Measurements from ENCODE around the gene NDOR1.

NDOR1 gene

DNA sequence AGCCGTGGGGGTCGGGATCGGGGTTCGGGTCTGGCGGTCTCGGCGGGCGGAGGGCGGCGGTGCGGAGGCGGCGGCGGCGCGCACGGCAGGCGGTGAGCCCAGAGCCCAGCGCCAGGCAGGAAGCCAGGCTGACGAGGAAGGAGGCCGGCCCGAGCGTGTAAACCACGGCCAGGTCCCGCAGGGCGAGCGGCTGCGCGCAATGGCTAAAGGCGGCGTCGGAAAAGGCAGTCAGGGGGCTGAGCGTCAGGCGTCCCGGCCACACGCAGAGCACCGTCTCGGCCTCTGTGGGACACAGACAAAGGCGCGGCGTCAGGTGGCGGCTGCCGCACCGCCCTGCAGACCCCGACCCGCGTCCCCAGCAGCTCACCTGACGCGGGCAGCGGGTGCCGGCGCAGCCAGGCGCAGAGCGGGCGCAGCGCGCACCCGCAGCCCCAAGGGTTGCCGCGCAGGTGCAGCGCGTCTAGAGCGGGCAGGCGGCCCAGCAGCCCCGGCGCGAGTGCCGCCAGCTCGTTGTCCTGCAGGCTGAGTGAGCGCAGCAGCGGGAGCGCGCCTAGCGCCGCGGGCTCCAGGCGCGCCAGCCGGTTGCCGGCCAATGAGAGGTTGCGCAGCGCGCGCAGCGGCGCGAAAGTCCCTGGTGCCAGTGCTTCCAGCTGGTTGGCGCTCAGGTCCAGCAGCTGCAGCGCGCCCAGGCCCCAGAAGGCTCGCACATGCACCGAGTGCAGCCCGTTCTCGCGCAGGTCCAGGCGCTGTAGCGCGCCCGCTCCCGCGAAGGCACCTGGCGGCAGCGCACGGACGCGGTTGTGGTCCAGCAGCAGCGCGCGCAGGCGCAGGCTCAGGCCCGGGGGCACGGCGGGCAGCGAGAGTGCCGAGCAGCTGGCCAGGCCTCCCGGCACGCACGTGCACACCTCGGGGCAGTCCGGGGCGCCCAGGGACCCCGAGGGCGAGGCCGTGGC, 36.3 kb upstream of the NDOR1 start:
- peak overlapping the region; percentile 40 for H3K4me3 ChIP-seq (replicated peaks; ENCODE audit: insufficient read depth, low read length)
- H3K27ac ChIP-seq (replicated peaks): no peak overlapping the region
- peak; percentile 55 to 79 for DNase-seq (ENCODE audit: low read depth in 1 of 2, low spot score in 1 of 2)
- TF ChIP-seq GABPA (IDR thresholded peaks at IDR 0.05; ENCODE audit: low read depth) (no peak), SPI1 (IDR thresholded peaks at IDR 0.05; ENCODE audit: borderline replicate concordance, low read depth) (no peak), POLR2AphosphoS5 (IDR thresholded peaks at IDR 0.05; ENCODE audit: low read depth) (no peak)
- TF ChIP-seq, protein P1, sequence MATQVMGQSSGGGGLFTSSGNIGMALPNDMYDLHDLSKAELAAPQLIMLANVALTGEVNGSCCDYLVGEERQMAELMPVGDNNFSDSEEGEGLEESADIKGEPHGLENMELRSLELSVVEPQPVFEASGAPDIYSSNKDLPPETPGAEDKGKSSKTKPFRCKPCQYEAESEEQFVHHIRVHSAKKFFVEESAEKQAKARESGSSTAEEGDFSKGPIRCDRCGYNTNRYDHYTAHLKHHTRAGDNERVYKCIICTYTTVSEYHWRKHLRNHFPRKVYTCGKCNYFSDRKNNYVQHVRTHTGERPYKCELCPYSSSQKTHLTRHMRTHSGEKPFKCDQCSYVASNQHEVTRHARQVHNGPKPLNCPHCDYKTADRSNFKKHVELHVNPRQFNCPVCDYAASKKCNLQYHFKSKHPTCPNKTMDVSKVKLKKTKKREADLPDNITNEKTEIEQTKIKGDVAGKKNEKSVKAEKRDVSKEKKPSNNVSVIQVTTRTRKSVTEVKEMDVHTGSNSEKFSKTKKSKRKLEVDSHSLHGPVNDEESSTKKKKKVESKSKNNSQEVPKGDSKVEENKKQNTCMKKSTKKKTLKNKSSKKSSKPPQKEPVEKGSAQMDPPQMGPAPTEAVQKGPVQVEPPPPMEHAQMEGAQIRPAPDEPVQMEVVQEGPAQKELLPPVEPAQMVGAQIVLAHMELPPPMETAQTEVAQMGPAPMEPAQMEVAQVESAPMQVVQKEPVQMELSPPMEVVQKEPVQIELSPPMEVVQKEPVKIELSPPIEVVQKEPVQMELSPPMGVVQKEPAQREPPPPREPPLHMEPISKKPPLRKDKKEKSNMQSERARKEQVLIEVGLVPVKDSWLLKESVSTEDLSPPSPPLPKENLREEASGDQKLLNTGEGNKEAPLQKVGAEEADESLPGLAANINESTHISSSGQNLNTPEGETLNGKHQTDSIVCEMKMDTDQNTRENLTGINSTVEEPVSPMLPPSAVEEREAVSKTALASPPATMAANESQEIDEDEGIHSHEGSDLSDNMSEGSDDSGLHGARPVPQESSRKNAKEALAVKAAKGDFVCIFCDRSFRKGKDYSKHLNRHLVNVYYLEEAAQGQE (IDR thresholded peaks at IDR 0.05; ENCODE audit: insufficient replicate concordance, low read depth): no peak
- TF ChIP-seq, protein P2, sequence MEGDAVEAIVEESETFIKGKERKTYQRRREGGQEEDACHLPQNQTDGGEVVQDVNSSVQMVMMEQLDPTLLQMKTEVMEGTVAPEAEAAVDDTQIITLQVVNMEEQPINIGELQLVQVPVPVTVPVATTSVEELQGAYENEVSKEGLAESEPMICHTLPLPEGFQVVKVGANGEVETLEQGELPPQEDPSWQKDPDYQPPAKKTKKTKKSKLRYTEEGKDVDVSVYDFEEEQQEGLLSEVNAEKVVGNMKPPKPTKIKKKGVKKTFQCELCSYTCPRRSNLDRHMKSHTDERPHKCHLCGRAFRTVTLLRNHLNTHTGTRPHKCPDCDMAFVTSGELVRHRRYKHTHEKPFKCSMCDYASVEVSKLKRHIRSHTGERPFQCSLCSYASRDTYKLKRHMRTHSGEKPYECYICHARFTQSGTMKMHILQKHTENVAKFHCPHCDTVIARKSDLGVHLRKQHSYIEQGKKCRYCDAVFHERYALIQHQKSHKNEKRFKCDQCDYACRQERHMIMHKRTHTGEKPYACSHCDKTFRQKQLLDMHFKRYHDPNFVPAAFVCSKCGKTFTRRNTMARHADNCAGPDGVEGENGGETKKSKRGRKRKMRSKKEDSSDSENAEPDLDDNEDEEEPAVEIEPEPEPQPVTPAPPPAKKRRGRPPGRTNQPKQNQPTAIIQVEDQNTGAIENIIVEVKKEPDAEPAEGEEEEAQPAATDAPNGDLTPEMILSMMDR (IDR thresholded peaks at IDR 0.05; ENCODE audit: insufficient read depth, low read length): no peak
- peaks cover 20% of the 10 kb centered on the region for H3K27me3 ChIP-seq (ENCODE audit: insufficient read depth, poor library complexity, severe bottlenecking)

DNA sequence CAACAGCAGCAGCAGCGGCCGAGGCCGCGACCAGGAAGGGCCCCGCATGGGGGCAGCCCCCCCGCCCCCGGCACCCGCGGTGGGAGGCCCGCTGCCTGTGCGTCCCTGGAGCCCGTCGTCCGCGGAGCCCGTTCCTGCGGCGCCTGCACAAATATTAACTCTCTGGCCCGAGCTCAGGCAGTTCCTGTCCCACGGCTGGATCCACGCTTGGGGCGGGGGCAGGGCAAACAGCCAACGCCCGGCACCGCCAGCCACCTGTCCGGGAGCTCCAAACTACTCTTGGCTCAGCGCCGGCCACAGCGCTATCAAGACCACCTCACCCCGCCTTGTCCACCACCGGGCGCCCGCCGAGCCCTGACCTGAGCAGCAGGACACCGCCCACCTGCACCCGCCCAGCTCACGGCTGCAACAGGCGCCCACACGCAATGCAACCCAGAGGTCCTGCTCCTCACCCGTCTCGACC, 35.6 kb upstream of the NDOR1 start, which contains the start of gene LRRC26:
Gene LRRC26 (minus strand): TSS at position 156 of the 463 bp plus-strand sequence. CDS start 108 bp downstream, at position 48.
- peaks cover 15% of the 10 kb centered on the region for H3K27me3 ChIP-seq (ENCODE audit: insufficient read depth, poor library complexity, severe bottlenecking)

DNA sequence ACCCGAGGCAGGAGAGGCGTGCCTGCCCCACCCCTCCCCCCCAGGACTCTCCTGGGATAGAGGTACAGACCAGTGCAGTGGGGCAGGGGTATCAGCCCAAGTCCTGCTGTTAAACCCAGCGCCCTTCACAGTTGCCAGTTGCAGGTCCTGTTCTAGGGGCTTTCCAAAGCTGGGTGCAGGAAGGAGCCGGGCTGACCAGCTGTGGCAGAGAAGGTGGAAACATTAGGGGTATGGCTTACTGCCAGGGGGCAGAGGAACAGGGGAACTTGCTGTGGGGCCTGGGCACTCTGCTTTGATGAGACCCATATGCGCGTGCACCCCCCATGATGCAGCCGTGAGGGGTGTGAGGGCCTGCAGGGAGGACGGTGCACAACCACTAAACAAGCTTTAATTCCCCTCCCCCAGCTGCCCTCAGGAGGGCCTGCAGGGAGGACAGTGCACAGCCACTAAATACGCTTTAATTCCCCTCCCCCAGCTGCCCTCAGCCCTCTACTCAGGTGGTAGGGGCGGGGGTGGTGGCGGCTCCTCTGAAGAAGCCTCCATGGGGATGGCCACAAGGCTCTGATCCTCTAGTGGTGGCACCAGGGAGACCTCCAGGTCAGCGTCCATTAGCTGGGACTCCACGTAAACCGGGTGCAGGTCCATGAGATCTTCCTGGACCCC, 34.9 kb upstream of the NDOR1 start:
- DNase-seq (ENCODE audit: low read depth in 1 of 2, low spot score in 1 of 2): no peak
- no peak overlapping the region for H3K4me3 ChIP-seq (replicated peaks; ENCODE audit: insufficient read depth, low read length)
- TF ChIP-seq, protein P1 (IDR thresholded peaks at IDR 0.05; ENCODE audit: insufficient replicate concordance, low read depth): no peak
- TF ChIP-seq SPI1 (IDR thresholded peaks at IDR 0.05; ENCODE audit: borderline replicate concordance, low read depth) (no peak), POLR2AphosphoS5 (IDR thresholded peaks at IDR 0.05; ENCODE audit: low read depth) (no peak), GABPA (IDR thresholded peaks at IDR 0.05; ENCODE audit: low read depth) (no peak)
- TF ChIP-seq, protein P2 (IDR thresholded peaks at IDR 0.05; ENCODE audit: insufficient read depth, low read length): no peak
- H3K27ac ChIP-seq (replicated peaks): no peak overlapping the region
- peaks cover 14% of the 10 kb centered on the region for H3K27me3 ChIP-seq (ENCODE audit: insufficient read depth, poor library complexity, severe bottlenecking)

More for the DNA sequence above, 35.6 kb upstream of the NDOR1 start, which contains the start of gene LRRC26:
- DNase-seq (ENCODE audit: low read depth in 1 of 2, low spot score in 1 of 2): no peak
- no peak for TF ChIP-seq GABPA (IDR thresholded peaks at IDR 0.05; ENCODE audit: low read depth)
- Histone ChIP-seq H3K4me3 (replicated peaks; ENCODE audit: insufficient read depth, low read length) (peak within 1 kb of the TSS; percentile 40), H3K27ac (replicated peaks) (no peak within 1 kb of the TSS)

Data from HL-60 (cell line).